Mesenchymal stem cell (in vitro differentiated cells and primary cell): ENCODE results near the gene CACNG4.

Experiments used
- DNase-seq: peaks from one replicate; pipeline ENCODE4 v3.0.0-alpha.2; 2013
- H2AFZ ChIP-seq: one replicate; pipeline ENCODE4 v1.6.1; 2013; ENCODE audit warnings: low read depth, mild to moderate bottlenecking, control low read depth, inconsistent platforms, low read length, moderate library complexity
- H2AK5ac ChIP-seq: 2 replicates; pipeline ENCODE4 v1.6.1; 2013; ENCODE audit warnings: low read length, moderate library complexity, mild to moderate bottlenecking, inconsistent platforms; ENCODE audit not compliant: severe bottlenecking
- H2BK120ac ChIP-seq: one replicate; pipeline ENCODE4 v1.6.1; 2013; ENCODE audit warnings: low read depth, mild to moderate bottlenecking, inconsistent platforms, low read length, moderate library complexity
- H2BK12ac ChIP-seq, 2 experiments: one replicate each; pipeline ENCODE4 v1.6.1; 2013; ENCODE audit warnings: inconsistent platforms in 2 of 2, low read length in 2 of 2, mild to moderate bottlenecking in 2 of 2, moderate library complexity in 2 of 2, control low read depth in 1 of 2
- H2BK15ac ChIP-seq: one replicate; pipeline ENCODE4 v1.6.1; 2013; ENCODE audit warnings: mild to moderate bottlenecking, low read depth, inconsistent platforms; ENCODE audit not compliant: poor library complexity, severe bottlenecking
- H2BK5ac ChIP-seq: 2 replicates; pipeline ENCODE4 v1.6.1; 2013; ENCODE audit warnings: low read depth, mild to moderate bottlenecking, low read length, control low read depth, inconsistent platforms; ENCODE audit not compliant: poor library complexity, severe bottlenecking
- H3K14ac ChIP-seq, 2 experiments: one replicate each; pipeline ENCODE4 v1.6.1; 2013; ENCODE audit warnings: inconsistent platforms in 2 of 2, low read length in 2 of 2, control low read depth in 1 of 2, mild to moderate bottlenecking in 1 of 2, moderate library complexity in 1 of 2
- H3K18ac ChIP-seq, 2 experiments: one replicate each; pipeline ENCODE4 v1.6.1; 2013; ENCODE audit warnings: inconsistent platforms in 2 of 2, low read length in 2 of 2, control low read depth in 1 of 2, low read depth in 1 of 2, mild to moderate bottlenecking in 1 of 2
- H3K23ac ChIP-seq, 2 experiments: one replicate each; pipeline ENCODE4 v1.6.1; 2013; ENCODE audit warnings: inconsistent platforms in 2 of 2, low read length in 2 of 2, mild to moderate bottlenecking in 2 of 2, moderate library complexity in 2 of 2, control low read depth in 1 of 2
- H3K27ac ChIP-seq: 2 replicates; pipeline ENCODE4 v1.5.1; 2013; ENCODE audit warnings: mild to moderate bottlenecking, moderate library complexity, low read length, control low read depth, inconsistent platforms; ENCODE audit not compliant: poor library complexity, severe bottlenecking
- H3K27me3 ChIP-seq, 2 experiments: 2 replicates each; pipeline versions ENCODE4 v1.6.1 to v1.7.0; 2013; ENCODE audit warnings: low read length in 2 of 2, mild to moderate bottlenecking in 2 of 2, moderate library complexity in 2 of 2, control low read depth in 1 of 2, inconsistent platforms in 1 of 2; ENCODE audit not compliant: control insufficient read depth in 1 of 2, insufficient read depth in 1 of 2
- H3K36me3 ChIP-seq, 2 experiments: 2 replicates each; pipeline versions ENCODE4 v1.6.1 to v1.7.0; 2013; ENCODE audit warnings: low read length in 2 of 2, control low read depth in 1 of 2, inconsistent platforms in 1 of 2, low read depth in 1 of 2, mild to moderate bottlenecking in 1 of 2; ENCODE audit not compliant: insufficient read depth in 2 of 2, control insufficient read depth in 1 of 2
- H3K4ac ChIP-seq, 2 experiments: one replicate each; pipeline ENCODE4 v1.6.1; 2013; ENCODE audit warnings: inconsistent platforms in 2 of 2, low read length in 2 of 2, mild to moderate bottlenecking in 2 of 2, moderate library complexity in 2 of 2, control low read depth in 1 of 2, low read depth in 1 of 2
- H3K4me1 ChIP-seq: 2 replicates; pipeline ENCODE4 v1.6.1; 2013; ENCODE audit warnings: low read depth, low read length, control low read depth; ENCODE audit not compliant: control insufficient read depth, insufficient read depth
- H3K4me2 ChIP-seq: 2 replicates; pipeline ENCODE4 v1.6.1; 2013; ENCODE audit warnings: low read length, mild to moderate bottlenecking, inconsistent platforms; ENCODE audit not compliant: poor library complexity, severe bottlenecking
- H3K4me3 ChIP-seq, 2 experiments: 2 replicates each; pipeline versions ENCODE4 v1.5.1 to v1.7.0; 2013; ENCODE audit warnings: low read length in 2 of 2, mild to moderate bottlenecking in 2 of 2, control low read depth in 1 of 2, low read depth in 1 of 2; ENCODE audit not compliant: insufficient read depth in 1 of 2
- H3K79me1 ChIP-seq: replicated peaks from 2 replicates; pipeline ENCODE4 v1.6.1; 2013; ENCODE audit warnings: mild to moderate bottlenecking, control low read depth, low read length, inconsistent platforms; ENCODE audit not compliant: poor library complexity, severe bottlenecking
- H3K9ac ChIP-seq: 2 replicates; pipeline ENCODE4 v1.7.0; 2013; ENCODE audit warnings: mild to moderate bottlenecking, low read length, moderate library complexity
- H3K9me3 ChIP-seq: 2 replicates; pipeline ENCODE4 v1.7.0; 2013; ENCODE audit warnings: mild to moderate bottlenecking, low read length; ENCODE audit not compliant: control insufficient read depth
- H4K8ac ChIP-seq: one replicate; pipeline ENCODE4 v1.6.1; 2013; ENCODE audit warnings: inconsistent platforms, mild to moderate bottlenecking, low read length, moderate library complexity
- H4K91ac ChIP-seq: one replicate; pipeline ENCODE4 v1.6.1; 2013; ENCODE audit warnings: mild to moderate bottlenecking, low read length, inconsistent platforms
- WGBS: methylation state at CpG from one replicate; pipeline ENCODE4 v1.1.7; 2013; ENCODE audit warnings: mixed read lengths; 5-methylcytosine and 5-hydroxymethylcytosine counted together

The CACNG4 gene

DNA sequence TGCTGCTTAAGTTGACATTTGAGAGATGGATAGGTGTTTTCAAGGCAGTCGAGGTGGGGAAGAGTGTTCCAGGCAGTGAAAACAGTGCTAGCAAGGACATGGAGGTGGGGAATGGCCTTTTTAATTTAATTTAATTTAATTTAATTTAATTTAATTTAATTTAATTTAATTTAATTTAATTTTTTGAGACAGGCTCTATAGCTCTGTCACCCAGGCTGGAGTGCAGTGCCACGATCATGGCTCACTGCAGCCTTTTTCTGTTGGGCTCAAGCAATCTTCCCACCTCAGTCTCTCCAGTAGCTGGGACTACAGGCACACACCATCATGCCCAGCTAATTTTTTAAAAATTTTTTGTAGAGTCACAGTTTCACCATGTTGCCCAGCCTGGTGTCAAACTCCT, 32.2 kb upstream of the CACNG4 start:
- H3K27ac ChIP-seq = no peak overlapping the region
- H2BK15ac ChIP-seq = no peak overlapping the region
- H3K79me1 ChIP-seq = no peaks in the 10 kb centered on the region
- H2BK5ac ChIP-seq = no peak overlapping the region
- no peak overlapping the region for H3K9ac ChIP-seq
- no peak overlapping the region for H3K14ac ChIP-seq
- no peak overlapping the region for H3K23ac ChIP-seq
- peaks cover 2% of the 10 kb centered on the region for H3K9me3 ChIP-seq
- H2BK120ac ChIP-seq = no peak overlapping the region
- WGBS = 67% methylated on average over 1 of the region's 2 CpGs
- no peak overlapping the region for H3K4ac ChIP-seq
- no peak overlapping the region for H3K4me3 ChIP-seq
- H4K91ac ChIP-seq = no peak overlapping the region
- no peak for DNase-seq
- H3K4me2 ChIP-seq = no peak overlapping the region
- H2AFZ ChIP-seq = no peak overlapping the region
- no peak overlapping the region for H2AK5ac ChIP-seq
- H3K4me1 ChIP-seq = no peaks in the 10 kb centered on the region
- no peak overlapping the region for H4K8ac ChIP-seq
- peaks cover 36 to 44% of the 10 kb centered on the region in 2 experiments for H3K27me3 ChIP-seq
- H3K36me3 ChIP-seq = no peaks in the 10 kb centered on the region
- no peak overlapping the region for H2BK12ac ChIP-seq
- no peak overlapping the region for H3K18ac ChIP-seq

DNA sequence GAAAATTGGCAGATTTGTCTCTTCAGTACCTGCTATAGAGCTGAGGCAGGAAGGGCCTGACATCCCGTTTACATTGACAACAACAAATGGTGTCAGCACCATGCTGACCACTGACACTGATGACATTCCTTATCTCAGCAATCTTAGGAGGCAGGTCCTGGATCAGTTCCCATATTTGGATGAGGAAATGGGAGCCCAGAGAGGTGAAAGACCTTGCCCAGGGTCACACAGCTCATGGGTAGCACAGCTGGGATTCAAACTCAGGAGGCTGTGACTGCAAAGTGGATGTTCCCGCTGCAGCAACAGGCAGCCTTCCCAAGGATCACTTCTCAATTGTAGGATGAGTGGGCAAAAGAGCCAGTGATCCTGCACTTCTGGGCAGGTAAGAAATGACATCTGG, 30.5 kb upstream of the CACNG4 start:
- Histone ChIP-seq H2AFZ (no peak overlapping the region), H3K14ac (no peak overlapping the region), H3K23ac (no peak overlapping the region), H2BK5ac (no peak overlapping the region), H2BK120ac (no peak overlapping the region), H3K79me1 (no peaks in the 10 kb centered on the region), H2BK12ac (no peak overlapping the region), H3K4ac (no peak overlapping the region), H3K18ac (no peak overlapping the region), H3K4me3 (no peak overlapping the region), H2BK15ac (no peak overlapping the region), H4K8ac (no peak overlapping the region), H3K36me3 (no peaks in the 10 kb centered on the region), H3K4me2 (no peak overlapping the region), H4K91ac (no peak overlapping the region), H3K27ac (no peak overlapping the region), H3K9me3 (peaks cover 13% of the 10 kb centered on the region), H3K9ac (no peak overlapping the region), H3K27me3 (peaks cover 37 to 47% of the 10 kb centered on the region in 2 experiments), H2AK5ac (no peak overlapping the region), H3K4me1 (no peaks in the 10 kb centered on the region)
- DNase-seq = no peak
- WGBS = 76% methylated on average over 2 of the region's 2 CpGs

DNA sequence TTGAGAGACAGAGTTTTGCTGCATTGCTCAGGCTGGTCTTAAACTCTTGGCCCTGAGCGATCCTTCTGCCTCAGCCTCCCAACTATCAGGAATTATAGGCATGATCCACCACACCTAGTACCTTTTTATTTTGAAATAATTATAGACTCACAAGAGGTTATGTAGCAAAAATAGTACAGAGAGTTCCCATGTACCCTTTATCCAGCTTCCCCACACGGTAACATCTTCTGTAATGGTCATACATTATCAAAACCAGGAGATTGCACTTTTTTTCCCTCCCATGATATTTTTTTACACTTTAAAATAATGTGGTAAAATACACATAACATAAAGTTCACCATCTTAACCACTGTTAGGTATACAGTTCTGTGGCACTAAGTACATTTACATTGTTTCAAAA, 28.8 kb upstream of the CACNG4 start:
- Histone ChIP-seq H3K4me2 (no peak overlapping the region), H3K27ac (no peak overlapping the region), H3K79me1 (no peaks in the 10 kb centered on the region), H2BK15ac (no peak overlapping the region), H2BK120ac (no peak overlapping the region), H2AFZ (no peak overlapping the region), H3K23ac (no peak overlapping the region), H2BK12ac (no peak overlapping the region), H3K4me3 (no peak overlapping the region), H2AK5ac (no peak overlapping the region), H3K27me3 (peaks cover 35 to 50% of the 10 kb centered on the region in 2 experiments), H3K9me3 (peaks cover 13% of the 10 kb centered on the region), H3K4me1 (no peaks in the 10 kb centered on the region), H3K18ac (no peak overlapping the region), H4K8ac (no peak overlapping the region), H4K91ac (no peak overlapping the region), H2BK5ac (no peak overlapping the region), H3K36me3 (no peaks in the 10 kb centered on the region), H3K9ac (no peak overlapping the region), H3K14ac (no peak overlapping the region), H3K4ac (no peak overlapping the region)
- 93% methylated on average over 1 of the region's 2 CpGs for WGBS
- DNase-seq = no peak

DNA sequence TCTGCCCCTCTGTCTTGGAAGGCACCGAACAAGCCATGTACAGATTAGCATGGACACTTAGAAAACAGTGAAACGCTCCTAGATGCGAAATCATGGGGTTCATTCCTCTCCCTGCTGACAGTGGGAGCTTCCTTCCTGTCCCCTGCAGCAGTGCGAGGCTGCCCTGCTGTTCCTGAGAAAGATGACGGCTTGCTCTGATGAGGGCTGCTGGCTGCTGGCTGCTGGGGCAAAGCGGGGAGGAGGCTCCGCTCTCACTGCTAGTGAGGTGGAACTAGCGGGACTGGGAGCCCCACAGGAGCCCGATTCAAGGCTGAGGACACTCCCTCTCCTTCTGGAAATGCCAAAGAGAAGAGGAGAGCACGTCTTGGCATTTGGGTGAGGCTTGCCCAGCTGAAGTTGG, 25.9 kb upstream of the CACNG4 start:
- WGBS = 76% methylated on average over 10 of the region's 10 CpGs
- no peak overlapping the region for H3K27ac ChIP-seq
- no peak overlapping the region for H2BK5ac ChIP-seq
- H3K79me1 ChIP-seq = no peaks in the 10 kb centered on the region
- H3K14ac ChIP-seq = no peak overlapping the region
- H3K4ac ChIP-seq = no peak overlapping the region
- H3K27me3 ChIP-seq = peaks cover 45 to 58% of the 10 kb centered on the region in 2 experiments
- DNase-seq = no peak
- H3K9me3 ChIP-seq = peaks cover 13% of the 10 kb centered on the region
- no peak overlapping the region for H2BK12ac ChIP-seq
- no peak overlapping the region for H2BK15ac ChIP-seq
- no peak overlapping the region for H4K8ac ChIP-seq
- no peak overlapping the region for H3K18ac ChIP-seq
- no peak overlapping the region for H3K4me3 ChIP-seq
- H3K4me1 ChIP-seq = peaks cover 2% of the 10 kb centered on the region
- no peak overlapping the region for H2BK120ac ChIP-seq
- H3K36me3 ChIP-seq = no peaks in the 10 kb centered on the region
- H3K4me2 ChIP-seq = no peak overlapping the region
- no peak overlapping the region for H2AK5ac ChIP-seq
- H4K91ac ChIP-seq = no peak overlapping the region
- no peak overlapping the region for H2AFZ ChIP-seq
- H3K23ac ChIP-seq = no peak overlapping the region
- no peak overlapping the region for H3K9ac ChIP-seq
